HG02870 (cell line): ENCODE measurements around the gene PLA2G4E.

Experiments
- ATAC-seq: cut with Tn5 transposase; IDR thresholded peaks from one replicate; pipeline ENCODE4 v1.9.1; 2021; ENCODE audit warnings: mild to moderate bottlenecking, moderate library complexity; ENCODE audit not compliant: unreplicated experiment

Gene PLA2G4E

DNA sequence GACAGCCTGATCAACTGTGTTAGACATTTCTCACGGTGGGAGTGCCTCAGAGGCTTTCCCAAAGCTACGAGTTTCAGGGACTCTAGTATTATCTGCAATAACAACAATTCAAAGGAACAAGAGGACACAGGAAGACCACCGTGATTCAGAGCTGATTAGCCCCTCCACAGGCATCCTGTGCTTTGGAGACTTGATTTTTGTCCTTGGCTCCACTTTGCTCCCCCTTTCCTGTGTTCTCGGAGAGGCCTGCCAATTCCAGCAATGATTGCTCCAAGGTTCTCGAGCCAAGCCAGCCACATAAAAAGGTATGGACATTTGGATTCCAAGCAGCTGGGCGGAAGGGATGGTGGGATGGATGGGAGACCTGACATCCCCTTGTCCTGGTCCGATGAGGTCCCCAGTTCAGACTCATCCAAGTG, 62.8 kb downstream of the PLA2G4E start:
- no peak for ATAC-seq

GRCh38 chr15:41957021-41957897, 63.6 kb downstream of the PLA2G4E start:
- peak; percentile 68 for ATAC-seq

DNA sequence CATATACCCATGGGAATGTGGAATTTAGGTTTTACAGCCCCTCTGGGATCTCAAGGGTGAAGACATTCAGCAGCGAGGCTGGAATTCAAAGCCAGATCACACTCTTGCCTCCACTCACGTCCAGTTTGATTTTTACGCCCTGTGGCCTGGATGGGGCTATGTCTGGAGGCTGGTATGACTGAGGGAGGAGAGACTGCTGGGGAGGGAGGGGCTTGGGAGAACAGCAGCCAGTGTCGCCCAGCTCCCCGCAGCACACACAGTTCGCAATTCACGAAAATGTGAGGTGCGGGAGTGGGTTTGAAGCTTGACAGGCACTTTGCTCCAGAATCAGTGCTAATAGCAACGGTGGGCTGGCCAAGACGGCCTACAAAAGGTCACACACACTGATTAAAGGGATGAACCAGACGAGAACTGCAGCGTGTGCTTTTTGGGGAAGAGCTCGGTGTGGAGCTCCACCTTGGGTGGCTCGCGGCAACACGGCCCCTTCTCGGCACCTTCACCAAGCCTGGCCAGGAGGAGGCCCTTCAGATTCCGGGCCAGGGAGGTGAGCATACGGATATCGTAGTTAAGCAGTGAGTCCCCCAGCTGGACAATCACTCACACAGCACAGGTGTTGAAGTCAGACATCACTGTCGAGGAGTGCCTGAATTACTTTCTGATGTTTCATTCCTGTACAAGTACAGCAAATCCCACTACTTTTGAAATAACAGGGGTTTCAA, 64.9 kb downstream of the PLA2G4E start:
- no peak for ATAC-seq

DNA sequence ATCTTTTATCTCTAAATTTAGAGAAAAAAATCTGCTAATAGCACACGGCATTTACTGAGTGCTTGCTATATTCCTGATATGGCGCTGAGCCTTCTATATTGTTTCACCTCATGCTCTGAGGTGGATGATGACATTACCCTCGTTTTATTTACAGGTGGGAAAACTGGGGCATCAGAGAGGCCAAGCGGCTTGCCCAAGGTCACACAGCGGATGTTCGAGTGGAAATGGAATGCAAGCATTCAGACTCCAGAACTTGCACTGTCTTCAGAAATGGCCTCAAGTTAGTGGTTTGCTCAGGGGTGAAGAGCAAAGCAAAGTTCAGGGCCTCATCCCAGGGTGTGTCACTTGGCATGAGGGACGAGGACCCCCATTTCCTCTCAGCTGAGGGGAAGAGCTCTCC, 65.7 kb downstream of the PLA2G4E start:
- no peak for ATAC-seq

DNA sequence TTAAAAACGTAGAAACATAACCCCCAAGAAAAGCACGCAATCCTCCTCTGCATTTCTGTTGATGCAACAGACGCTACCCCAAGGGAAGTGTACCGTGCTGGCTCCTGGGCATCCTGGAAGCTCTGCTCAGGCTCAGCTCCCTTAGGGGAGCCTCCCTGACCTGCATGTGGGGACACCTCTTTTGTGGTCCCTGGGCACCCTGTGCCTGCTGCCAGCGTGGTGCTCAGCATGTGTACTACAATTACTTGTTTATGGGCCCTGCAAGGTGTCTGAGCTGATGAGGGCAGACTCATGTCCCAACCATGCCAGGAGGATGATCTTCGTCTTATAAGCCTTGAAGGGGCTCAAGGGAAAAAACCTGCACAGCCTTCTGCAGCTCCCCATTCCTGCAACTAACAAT, 66.8 kb downstream of the PLA2G4E start:
- ATAC-seq = no peak

DNA sequence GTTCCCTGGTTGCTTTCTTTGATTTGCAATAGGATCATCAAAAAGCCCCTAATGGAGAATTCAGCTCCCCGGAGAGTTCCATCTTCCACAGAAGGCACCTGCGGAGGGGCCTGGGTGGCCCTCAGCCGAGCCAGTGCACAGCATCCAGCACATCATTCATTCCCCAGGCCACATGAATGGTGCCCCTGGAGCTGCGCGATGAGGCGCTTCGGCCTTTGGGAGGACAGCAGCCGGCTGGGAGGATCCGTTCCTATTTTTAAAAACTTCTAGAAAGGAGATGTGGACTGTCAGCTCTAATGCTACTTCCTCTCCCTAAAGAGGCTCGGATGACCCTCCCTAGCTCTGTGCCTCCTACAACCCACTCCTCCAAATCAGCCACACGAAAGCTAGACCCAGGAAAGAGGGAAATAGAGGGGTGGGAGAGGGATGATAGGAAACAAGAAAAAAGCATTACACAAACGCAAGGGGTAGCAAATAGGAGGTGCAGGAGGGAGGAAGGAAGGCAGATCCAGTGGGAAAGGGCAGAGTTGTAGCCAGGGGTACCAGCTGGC, 68.8 kb downstream of the PLA2G4E start:
- ATAC-seq = no peak

GRCh38 chr15:41951571-41951970, 69.3 kb downstream of the PLA2G4E start:
- ATAC-seq = no peak

DNA sequence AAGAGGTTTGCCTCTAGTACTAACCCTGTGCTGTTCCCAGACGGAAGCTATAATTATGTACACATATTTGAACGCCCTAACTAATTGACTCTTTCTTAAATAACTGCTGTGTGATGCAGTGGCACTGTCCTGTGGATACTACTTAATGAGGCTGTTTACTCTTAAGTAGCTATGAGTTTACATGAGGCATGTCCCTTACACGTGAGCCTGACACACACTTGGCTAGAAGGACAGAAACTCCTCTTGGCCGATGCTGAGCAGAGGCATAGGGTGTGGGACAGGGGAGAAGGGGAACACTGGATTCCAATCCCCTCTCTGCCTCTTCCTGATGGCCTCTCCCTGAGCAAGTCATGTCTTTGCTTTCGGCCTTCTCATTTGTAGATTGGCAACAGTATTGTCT, 70.4 kb downstream of the PLA2G4E start:
- ATAC-seq = no peak

DNA sequence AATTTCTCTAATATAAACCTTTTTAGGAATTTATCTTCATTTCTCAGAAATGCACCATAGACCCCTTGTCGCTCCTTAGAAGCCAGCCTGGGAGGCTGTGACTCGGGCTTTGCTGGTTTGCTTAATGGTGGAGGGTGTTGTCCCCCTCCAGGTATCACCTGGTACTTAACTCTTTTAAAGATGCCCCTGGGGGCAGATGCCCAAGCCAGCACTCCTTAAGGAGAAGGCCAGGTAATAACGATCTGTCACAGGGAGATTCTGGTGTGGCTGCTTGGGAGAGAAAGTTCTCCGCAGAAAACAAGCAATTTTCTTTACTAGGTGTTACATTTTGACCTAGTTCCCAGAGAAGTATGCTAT, 70.7 kb downstream of the PLA2G4E start:
- ATAC-seq = no peak

DNA sequence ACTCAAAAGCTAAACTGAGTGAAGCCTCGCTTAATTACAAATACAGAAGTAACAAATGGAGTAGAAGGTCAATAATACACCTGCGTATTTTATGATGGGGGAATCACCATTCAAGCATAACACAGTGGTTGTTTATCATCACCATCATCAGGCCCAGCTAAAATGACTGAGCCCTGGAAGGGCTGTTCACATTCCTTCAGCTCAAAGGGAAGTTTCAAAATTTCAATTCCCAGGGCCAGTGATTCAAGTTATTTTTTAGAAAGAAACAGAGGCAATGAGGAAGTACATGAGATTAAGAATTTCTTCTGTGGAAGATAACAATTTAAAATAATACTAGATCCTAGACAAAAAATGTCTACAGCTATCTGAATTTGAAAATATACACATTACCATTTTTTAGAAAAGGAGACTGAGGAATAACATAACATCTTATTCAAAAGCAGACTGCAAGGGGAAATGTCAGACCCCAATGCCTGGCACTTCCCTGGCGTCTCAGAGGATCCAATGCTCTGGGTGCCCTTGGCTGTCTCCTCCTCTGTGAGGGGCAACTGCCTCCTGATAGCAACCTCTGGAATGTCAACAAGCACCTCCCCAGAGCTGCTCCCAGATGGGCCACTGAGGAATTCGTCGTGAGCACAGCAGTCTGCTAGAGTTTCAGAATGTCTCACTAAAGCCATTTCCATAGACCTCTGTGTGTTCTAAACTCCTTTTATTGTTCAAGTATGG, 71.3 kb downstream of the PLA2G4E start:
- no peak for ATAC-seq

DNA sequence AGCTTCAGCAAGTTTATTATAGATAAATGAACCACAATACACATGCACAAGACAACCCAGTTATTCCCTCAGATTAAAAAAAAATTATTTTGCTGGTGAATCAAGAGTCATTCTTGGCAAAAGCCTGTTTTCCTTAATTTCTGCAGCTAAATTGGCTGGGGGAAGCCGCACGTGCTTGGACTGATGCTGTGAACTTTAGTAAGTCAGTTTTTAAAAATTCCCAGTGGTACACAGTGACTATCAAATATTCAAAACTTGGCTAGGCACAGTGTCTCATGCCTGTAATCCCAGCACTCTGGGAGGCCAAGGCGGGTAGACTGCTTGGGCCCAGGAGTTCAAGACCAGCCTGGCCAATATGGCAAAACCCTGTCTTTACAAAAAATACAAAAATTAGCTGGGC, 72.4 kb downstream of the PLA2G4E start:
- no peak for ATAC-seq

GRCh38 chr15:41946970-41947369, 73.9 kb downstream of the PLA2G4E start:
- ATAC-seq = no peak

DNA sequence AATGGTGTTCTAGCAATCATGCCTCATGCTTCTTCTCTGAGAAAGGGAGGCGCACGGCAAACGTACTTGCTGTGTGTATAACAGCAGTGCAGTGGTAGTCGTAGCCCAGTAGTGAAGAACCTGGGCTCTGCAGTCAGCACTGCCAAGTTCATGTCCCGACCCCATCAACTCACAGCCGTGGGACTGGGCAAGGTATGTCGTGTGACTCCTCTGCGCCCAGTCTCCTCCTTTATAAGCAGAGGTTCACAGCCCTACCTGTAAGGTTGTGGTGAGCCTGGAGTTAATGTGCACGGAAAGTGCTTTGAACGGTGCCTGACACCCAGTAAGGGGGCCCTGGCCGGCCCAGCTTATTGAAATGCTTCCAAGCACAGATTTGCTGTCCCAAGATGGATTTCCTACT, 75.1 kb downstream of the PLA2G4E start:
- ATAC-seq = no peak

DNA sequence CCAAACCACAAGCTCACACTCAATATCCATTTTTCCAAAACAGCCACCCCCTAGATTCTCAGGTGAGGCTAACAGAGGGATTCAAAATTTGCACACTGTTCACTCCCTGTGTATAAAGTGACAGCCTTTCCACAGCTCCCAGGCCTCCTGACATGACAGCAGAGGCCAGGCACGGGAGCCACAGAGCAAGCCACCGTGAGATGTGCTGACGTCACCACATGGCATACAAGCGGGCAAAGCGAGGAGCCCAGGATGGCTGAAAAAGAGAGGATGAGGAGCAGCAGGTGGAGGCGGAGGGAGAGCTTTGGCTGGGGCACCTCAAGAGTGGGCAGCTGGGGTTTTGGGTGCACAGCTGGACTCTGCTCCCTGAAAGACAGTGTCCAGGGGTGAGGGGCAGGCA, 75.6 kb downstream of the PLA2G4E start:
- no peak for ATAC-seq

GRCh38 chr15:41944313-41944940, 76.4 kb downstream of the PLA2G4E start:
- ATAC-seq = no peak

- ATAC-seq = no peak
These were observed 77.1 kb downstream of the PLA2G4E start for GRCh38 chr15:41943543-41944312.

DNA sequence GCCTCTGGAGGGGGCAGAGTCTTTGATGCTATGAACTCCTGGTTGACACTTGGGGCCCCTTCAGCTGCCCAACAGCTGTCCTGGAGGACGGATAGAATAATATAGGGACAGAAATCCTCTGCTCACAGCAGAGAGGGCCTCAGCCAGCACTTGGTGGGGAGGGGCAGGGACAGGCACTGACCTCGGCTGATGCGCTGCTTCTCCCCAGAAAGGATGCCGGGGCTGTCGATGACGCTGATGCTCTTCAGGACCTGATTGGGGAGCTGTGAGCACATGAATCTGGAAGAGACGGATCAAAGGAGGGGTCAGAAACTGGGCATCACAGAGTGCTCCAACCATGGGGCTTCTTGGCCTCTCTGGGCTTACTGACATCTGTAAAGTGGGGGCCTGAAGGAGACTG, 78.0 kb downstream of the PLA2G4E start:
- ATAC-seq = no peak

GRCh38 chr15:41941644-41942415, 79.0 kb downstream of the PLA2G4E start:
- no peak for ATAC-seq

DNA sequence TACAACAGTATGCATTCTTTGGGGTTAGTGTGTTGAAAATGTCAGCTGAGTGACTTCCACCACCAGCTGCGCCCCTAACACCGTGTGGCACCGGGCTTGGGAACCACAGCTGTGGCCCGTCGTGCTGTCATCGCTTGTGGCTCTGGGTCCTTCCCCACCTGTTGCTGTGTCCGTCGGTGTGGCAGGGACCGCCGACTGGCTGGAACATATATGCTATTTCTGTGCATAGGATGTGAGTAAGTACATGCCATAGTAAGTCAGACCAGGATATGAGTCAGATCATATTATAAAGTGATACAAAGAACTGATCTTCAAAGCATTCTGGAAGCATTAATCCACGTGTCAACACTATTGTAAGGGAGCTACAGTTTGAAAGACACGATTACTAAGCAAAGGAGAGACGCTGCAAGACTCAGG, 80.4 kb downstream of the PLA2G4E start:
- no peak for ATAC-seq
